Mesenchymal stem cell (in vitro differentiated cells and primary cell): Measurements from ENCODE around the gene HOXA7.

Source experiments
- DNase-seq: peaks from one replicate; pipeline ENCODE4 v3.0.0-alpha.2; 2013
- H2AFZ ChIP-seq: one replicate; pipeline ENCODE4 v1.6.1; 2013; ENCODE audit warnings: low read depth, mild to moderate bottlenecking, control low read depth, inconsistent platforms, low read length, moderate library complexity
- H2AK5ac ChIP-seq: 2 replicates; pipeline ENCODE4 v1.6.1; 2013; ENCODE audit warnings: low read length, moderate library complexity, mild to moderate bottlenecking, inconsistent platforms; ENCODE audit not compliant: severe bottlenecking
- H2BK120ac ChIP-seq: one replicate; pipeline ENCODE4 v1.6.1; 2013; ENCODE audit warnings: low read depth, mild to moderate bottlenecking, inconsistent platforms, low read length, moderate library complexity
- H2BK12ac ChIP-seq, 2 experiments: one replicate each; pipeline ENCODE4 v1.6.1; 2013; ENCODE audit warnings: inconsistent platforms in 2 of 2, low read length in 2 of 2, mild to moderate bottlenecking in 2 of 2, moderate library complexity in 2 of 2, control low read depth in 1 of 2
- H2BK15ac ChIP-seq: one replicate; pipeline ENCODE4 v1.6.1; 2013; ENCODE audit warnings: mild to moderate bottlenecking, low read depth, inconsistent platforms; ENCODE audit not compliant: poor library complexity, severe bottlenecking
- H2BK5ac ChIP-seq: 2 replicates; pipeline ENCODE4 v1.6.1; 2013; ENCODE audit warnings: low read depth, mild to moderate bottlenecking, low read length, control low read depth, inconsistent platforms; ENCODE audit not compliant: poor library complexity, severe bottlenecking
- H3K14ac ChIP-seq, 2 experiments: one replicate each; pipeline ENCODE4 v1.6.1; 2013; ENCODE audit warnings: inconsistent platforms in 2 of 2, low read length in 2 of 2, control low read depth in 1 of 2, mild to moderate bottlenecking in 1 of 2, moderate library complexity in 1 of 2
- H3K18ac ChIP-seq, 2 experiments: one replicate each; pipeline ENCODE4 v1.6.1; 2013; ENCODE audit warnings: inconsistent platforms in 2 of 2, low read length in 2 of 2, control low read depth in 1 of 2, low read depth in 1 of 2, mild to moderate bottlenecking in 1 of 2
- H3K23ac ChIP-seq, 2 experiments: one replicate each; pipeline ENCODE4 v1.6.1; 2013; ENCODE audit warnings: inconsistent platforms in 2 of 2, low read length in 2 of 2, mild to moderate bottlenecking in 2 of 2, moderate library complexity in 2 of 2, control low read depth in 1 of 2
- H3K27ac ChIP-seq: 2 replicates; pipeline ENCODE4 v1.5.1; 2013; ENCODE audit warnings: mild to moderate bottlenecking, moderate library complexity, low read length, control low read depth, inconsistent platforms; ENCODE audit not compliant: poor library complexity, severe bottlenecking
- H3K27me3 ChIP-seq, 2 experiments: 2 replicates each; pipeline versions ENCODE4 v1.6.1 to v1.7.0; 2013; ENCODE audit warnings: low read length in 2 of 2, mild to moderate bottlenecking in 2 of 2, moderate library complexity in 2 of 2, control low read depth in 1 of 2, inconsistent platforms in 1 of 2; ENCODE audit not compliant: control insufficient read depth in 1 of 2, insufficient read depth in 1 of 2
- H3K36me3 ChIP-seq, 2 experiments: 2 replicates each; pipeline versions ENCODE4 v1.6.1 to v1.7.0; 2013; ENCODE audit warnings: low read length in 2 of 2, control low read depth in 1 of 2, inconsistent platforms in 1 of 2, low read depth in 1 of 2, mild to moderate bottlenecking in 1 of 2; ENCODE audit not compliant: insufficient read depth in 2 of 2, control insufficient read depth in 1 of 2
- H3K4ac ChIP-seq, 2 experiments: one replicate each; pipeline ENCODE4 v1.6.1; 2013; ENCODE audit warnings: inconsistent platforms in 2 of 2, low read length in 2 of 2, mild to moderate bottlenecking in 2 of 2, moderate library complexity in 2 of 2, control low read depth in 1 of 2, low read depth in 1 of 2
- H3K4me1 ChIP-seq: 2 replicates; pipeline ENCODE4 v1.6.1; 2013; ENCODE audit warnings: low read depth, low read length, control low read depth; ENCODE audit not compliant: control insufficient read depth, insufficient read depth
- H3K4me2 ChIP-seq: 2 replicates; pipeline ENCODE4 v1.6.1; 2013; ENCODE audit warnings: low read length, mild to moderate bottlenecking, inconsistent platforms; ENCODE audit not compliant: poor library complexity, severe bottlenecking
- H3K4me3 ChIP-seq, 2 experiments: 2 replicates each; pipeline versions ENCODE4 v1.5.1 to v1.7.0; 2013; ENCODE audit warnings: low read length in 2 of 2, mild to moderate bottlenecking in 2 of 2, control low read depth in 1 of 2, low read depth in 1 of 2; ENCODE audit not compliant: insufficient read depth in 1 of 2
- H3K79me1 ChIP-seq: replicated peaks from 2 replicates; pipeline ENCODE4 v1.6.1; 2013; ENCODE audit warnings: mild to moderate bottlenecking, control low read depth, low read length, inconsistent platforms; ENCODE audit not compliant: poor library complexity, severe bottlenecking
- H3K9ac ChIP-seq: 2 replicates; pipeline ENCODE4 v1.7.0; 2013; ENCODE audit warnings: mild to moderate bottlenecking, low read length, moderate library complexity
- H3K9me3 ChIP-seq: 2 replicates; pipeline ENCODE4 v1.7.0; 2013; ENCODE audit warnings: mild to moderate bottlenecking, low read length; ENCODE audit not compliant: control insufficient read depth
- H4K8ac ChIP-seq: one replicate; pipeline ENCODE4 v1.6.1; 2013; ENCODE audit warnings: inconsistent platforms, mild to moderate bottlenecking, low read length, moderate library complexity
- H4K91ac ChIP-seq: one replicate; pipeline ENCODE4 v1.6.1; 2013; ENCODE audit warnings: mild to moderate bottlenecking, low read length, inconsistent platforms
- WGBS: methylation state at CpG from one replicate; pipeline ENCODE4 v1.1.7; 2013; ENCODE audit warnings: mixed read lengths; 5-methylcytosine and 5-hydroxymethylcytosine counted together

The HOXA7 gene

GRCh38 chr7:27113991-27114769 is 42.3 kb downstream of the HOXA7 start:
- DNase-seq, result peak; percentile 30
- H3K9ac ChIP-seq, result peak overlapping the region; percentile 88
- H4K8ac ChIP-seq, result no peak overlapping the region
- H2AFZ ChIP-seq, result no peak overlapping the region
- no peak overlapping the region for H3K14ac ChIP-seq
- peak overlapping the region; percentile 76 for H2AK5ac ChIP-seq
- H3K23ac ChIP-seq, result no peak overlapping the region
- H3K4me2 ChIP-seq, result peak overlapping the region; percentile 59
- WGBS, result 3% methylated on average over 8 of the region's 26 CpGs
- no peaks in the 10 kb centered on the region for H3K79me1 ChIP-seq
- H3K4me3 ChIP-seq, result peak overlapping the region; percentile 66 to 78
- H3K27ac ChIP-seq, result peak overlapping the region; percentile 83
- peaks cover 13% of the 10 kb centered on the region for H3K4me1 ChIP-seq
- no peak overlapping the region for H2BK15ac ChIP-seq
- H3K4ac ChIP-seq, result no peak overlapping the region
- no peak overlapping the region for H2BK120ac ChIP-seq
- H3K18ac ChIP-seq, result no peak overlapping the region
- H3K9me3 ChIP-seq, result no peaks in the 10 kb centered on the region
- no peaks in the 10 kb centered on the region for H3K27me3 ChIP-seq
- peaks cover 17 to 27% of the 10 kb centered on the region in 2 experiments for H3K36me3 ChIP-seq
- no peak overlapping the region for H4K91ac ChIP-seq
- H2BK12ac ChIP-seq, result no peak overlapping the region
- H2BK5ac ChIP-seq, result peak overlapping the region; percentile 8

- Histone ChIP-seq H3K36me3 (peaks cover 11 to 32% of the 10 kb centered on the region in 2 experiments), H3K27ac (peak overlapping the region; percentile 77), H3K4ac (no peak overlapping the region), H3K9ac (peak overlapping the region; percentile 89), H4K91ac (no peak overlapping the region), H3K9me3 (no peaks in the 10 kb centered on the region), H3K23ac (no peak overlapping the region), H2BK15ac (no peak overlapping the region), H2BK5ac (peak overlapping the region; percentile 96), H4K8ac (no peak overlapping the region), H2BK12ac (no peak overlapping the region), H2AK5ac (no peak overlapping the region), H3K4me1 (peaks cover 18% of the 10 kb centered on the region), H3K14ac (no peak overlapping the region), H3K4me3 (peak overlapping the region; percentile 66 to 87), H3K79me1 (no peaks in the 10 kb centered on the region), H3K27me3 (no peaks in the 10 kb centered on the region), H2BK120ac (no peak overlapping the region), H3K18ac (no peak overlapping the region), H3K4me2 (peak overlapping the region; percentile 51), H2AFZ (no peak overlapping the region)
- peak; percentile 71 for DNase-seq
- 6% methylated on average over 19 of the region's 57 CpGs for WGBS
Observed at GRCh38 chr7:27112955-27113949, 43.2 kb downstream of the HOXA7 start.

- peaks cover 8 to 33% of the 10 kb centered on the region in 2 experiments for H3K36me3 ChIP-seq
- H2BK15ac ChIP-seq, result no peak overlapping the region
- no peak for DNase-seq
- no peak overlapping the region for H3K4ac ChIP-seq
- WGBS, result 69% methylated on average over 3 of the region's 4 CpGs
- no peaks in the 10 kb centered on the region for H3K27me3 ChIP-seq
- H4K8ac ChIP-seq, result no peak overlapping the region
- H3K9me3 ChIP-seq, result no peaks in the 10 kb centered on the region
- no peak overlapping the region for H3K14ac ChIP-seq
- peaks cover 21% of the 10 kb centered on the region for H3K4me1 ChIP-seq
- H3K9ac ChIP-seq, result peak overlapping the region; percentile 89
- H3K18ac ChIP-seq, result no peak overlapping the region
- no peak overlapping the region for H3K23ac ChIP-seq
- peak overlapping the region; percentile 77 for H3K27ac ChIP-seq
- no peaks in the 10 kb centered on the region for H3K79me1 ChIP-seq
- H2AFZ ChIP-seq, result no peak overlapping the region
- H2BK5ac ChIP-seq, result no peak overlapping the region
- H3K4me2 ChIP-seq, result no peak overlapping the region
- no peak overlapping the region for H4K91ac ChIP-seq
- no peak overlapping the region for H2AK5ac ChIP-seq
- no peak overlapping the region for H2BK12ac ChIP-seq
- peak overlapping the region in 1 of 2 experiments; percentile 87 for H3K4me3 ChIP-seq
- no peak overlapping the region for H2BK120ac ChIP-seq
Observed at GRCh38 chr7:27112361-27112760, 44.1 kb downstream of the HOXA7 start.
